Astrocyte (in vitro differentiated cells and primary cell): ENCODE data around the gene MCTP1.

Source experiments
- CTCF ChIP-seq: IDR thresholded peaks from 2 replicates; pipeline ENCODE4 v1.5.1; 2011; ENCODE audit warnings: low read depth, mild to moderate bottlenecking, inconsistent platforms, low read length, moderate library complexity; ENCODE audit not compliant: insufficient read depth
- EZH2 ChIP-seq: IDR thresholded peaks from 2 replicates; pipeline ENCODE4 v1.6.1; 2012; ENCODE audit warnings: mild to moderate bottlenecking, low read length, inconsistent platforms; ENCODE audit not compliant: insufficient read depth

GRCh38 chr5:94893412-94894135 lies 391.3 kb downstream of the MCTP1 start:
- TF ChIP-seq CTCF = peak; percentile 53
- TF ChIP-seq EZH2 = no peak
